GM21390 (cell line): ENCODE data around the gene RGS17.
"Not testable (repeated sequence)": the region's sequence is repeated elsewhere in the genome, so short reads cannot be mapped to it uniquely, and the experiment has no call there.

ENCODE experiments used
- ATAC-seq: cut with Tn5 transposase; IDR thresholded peaks from one replicate; pipeline ENCODE4 v1.9.1; 2021; ENCODE audit not compliant: unreplicated experiment

The RGS17 gene

GRCh38 chr6:153125032-153125431 is 6.0 kb downstream of the RGS17 start:
- ATAC-seq = no peak

GRCh38 chr6:153123801-153124200 is 7.3 kb downstream of the RGS17 start:
- ATAC-seq = no peak

DNA sequence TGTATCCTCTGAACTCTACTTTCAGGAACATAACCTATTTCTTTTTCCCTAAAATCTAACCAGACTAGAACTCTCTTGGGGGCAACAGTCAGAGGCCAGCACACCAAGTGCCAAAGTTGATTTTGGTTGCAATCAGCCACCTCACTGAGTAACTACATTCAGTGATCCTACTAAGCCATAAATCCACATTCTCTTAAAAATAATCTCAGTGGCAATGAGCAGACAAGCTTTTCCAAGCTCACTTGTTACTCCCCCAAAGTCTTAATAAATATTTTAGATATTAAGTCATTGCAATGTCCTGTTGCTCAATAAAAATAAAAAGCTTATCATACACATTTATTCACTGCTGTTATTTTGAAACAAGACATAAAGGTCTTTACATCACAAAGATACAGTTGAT is 9.8 kb downstream of the RGS17 start:
- ATAC-seq = no peak

GRCh38 chr6:153117986-153118879 is 12.8 kb downstream of the RGS17 start:
- peak; percentile 98 for ATAC-seq

GRCh38 chr6:153111082-153111481 is 20.0 kb downstream of the RGS17 start:
- not testable (repeated sequence) for ATAC-seq

DNA sequence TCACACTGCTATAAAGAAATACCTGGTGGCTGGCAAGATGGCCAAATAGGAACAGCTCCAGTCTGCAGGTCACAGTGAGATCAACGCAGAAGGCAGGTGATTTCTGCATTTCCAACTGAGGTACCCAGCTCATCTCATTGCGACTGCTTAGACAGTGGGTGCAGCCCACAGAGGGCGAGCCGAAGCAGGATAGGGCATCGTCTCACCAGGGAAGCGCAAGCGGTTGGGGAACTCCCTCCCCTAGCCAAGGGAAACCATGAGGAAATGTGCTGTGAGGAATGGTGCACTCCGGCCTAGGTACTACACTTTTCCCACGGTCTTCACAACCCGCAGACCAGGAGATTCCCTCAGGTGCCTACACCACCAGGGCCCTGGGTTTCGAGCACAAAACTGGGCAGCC is 20.5 kb downstream of the RGS17 start:
- not testable (repeated sequence) for ATAC-seq

- ATAC-seq = no peak
These were observed 22.8 kb downstream of the RGS17 start for GRCh38 chr6:153108315-153108714.

DNA sequence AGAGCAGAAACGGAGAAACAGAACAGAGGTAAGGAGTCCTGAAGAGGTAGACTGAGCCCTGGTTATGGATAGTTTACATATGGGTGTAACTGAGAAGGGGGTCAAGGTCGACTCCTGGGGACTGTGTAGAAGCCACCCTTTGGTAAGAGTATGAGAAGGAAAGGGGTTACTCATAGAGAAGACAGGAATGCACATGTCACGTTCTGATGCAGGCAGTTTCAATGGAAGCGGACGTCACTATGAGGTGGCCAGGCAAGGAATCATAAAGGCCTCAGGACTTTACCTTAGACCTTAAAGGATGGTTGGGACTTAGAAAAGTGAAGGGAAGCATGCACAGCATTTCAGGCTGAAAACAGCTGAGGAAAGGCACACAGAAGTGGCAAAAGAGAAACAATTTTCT is 25.1 kb downstream of the RGS17 start:
- ATAC-seq = no peak

- no peak for ATAC-seq
These were observed 26.9 kb downstream of the RGS17 start for GRCh38 chr6:153104220-153104619.

DNA sequence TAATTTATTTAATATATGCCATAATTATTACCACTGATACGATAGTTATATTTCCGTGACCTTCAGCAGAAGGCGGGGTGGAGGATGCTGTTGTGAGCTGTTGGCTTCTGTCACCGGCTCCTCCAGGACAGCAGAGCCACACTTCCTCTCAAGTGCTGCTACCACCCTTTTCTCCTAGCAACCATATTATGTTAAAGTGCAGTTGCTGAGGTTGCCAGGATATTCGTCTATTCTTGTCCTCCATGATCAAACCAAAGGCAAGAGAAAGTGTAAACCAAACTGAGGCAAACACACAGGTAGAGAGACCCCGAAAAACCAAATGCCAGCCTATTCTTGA is 27.8 kb downstream of the RGS17 start:
- no peak for ATAC-seq

GRCh38 chr6:153102605-153103318 is 28.3 kb downstream of the RGS17 start:
- no peak for ATAC-seq

GRCh38 chr6:153101461-153101860 is 29.6 kb downstream of the RGS17 start:
- ATAC-seq = no peak

- peak; percentile 78 for ATAC-seq
These were observed 31.4 kb downstream of the RGS17 start for GRCh38 chr6:153099636-153100035.

GRCh38 chr6:153096792-153097191 is 34.3 kb downstream of the RGS17 start:
- no peak for ATAC-seq

GRCh38 chr6:153096031-153096430 is 35.1 kb downstream of the RGS17 start:
- ATAC-seq = no peak

- ATAC-seq = peak; percentile 88
These were observed 38.7 kb downstream of the RGS17 start for GRCh38 chr6:153092082-153093013.

DNA sequence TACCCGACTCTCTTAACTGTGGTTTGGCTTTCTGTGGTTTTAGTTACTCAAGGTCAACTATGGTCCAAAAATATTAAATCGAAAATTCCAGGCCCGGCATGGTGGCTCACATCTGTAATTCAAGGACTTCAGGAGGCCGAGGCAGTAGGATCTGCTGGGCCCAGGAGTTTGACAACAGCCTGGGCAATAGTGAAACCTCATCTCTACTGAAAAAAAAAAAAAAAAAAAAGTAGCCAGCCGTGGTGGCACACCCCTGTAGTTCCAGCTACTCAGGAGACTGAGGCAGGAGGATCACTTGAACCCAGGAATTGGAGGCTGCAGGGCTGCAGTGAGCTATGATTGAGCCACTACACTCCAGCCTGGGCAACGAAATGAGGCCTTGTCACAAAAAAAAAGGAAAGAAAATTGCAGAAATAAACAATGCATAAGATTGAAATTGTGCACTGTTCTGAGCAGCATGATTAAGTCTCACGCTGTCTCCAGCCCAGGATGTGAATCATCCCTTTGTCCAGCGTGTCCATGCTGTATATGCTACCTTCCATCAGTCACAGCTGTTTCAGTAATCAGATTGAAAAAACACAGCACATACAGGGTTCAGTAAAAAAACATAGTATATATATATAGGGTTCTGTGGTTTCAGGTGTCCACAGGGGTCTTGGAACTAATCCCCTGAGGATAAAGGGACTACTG is 40.7 kb downstream of the RGS17 start:
- no peak for ATAC-seq

DNA sequence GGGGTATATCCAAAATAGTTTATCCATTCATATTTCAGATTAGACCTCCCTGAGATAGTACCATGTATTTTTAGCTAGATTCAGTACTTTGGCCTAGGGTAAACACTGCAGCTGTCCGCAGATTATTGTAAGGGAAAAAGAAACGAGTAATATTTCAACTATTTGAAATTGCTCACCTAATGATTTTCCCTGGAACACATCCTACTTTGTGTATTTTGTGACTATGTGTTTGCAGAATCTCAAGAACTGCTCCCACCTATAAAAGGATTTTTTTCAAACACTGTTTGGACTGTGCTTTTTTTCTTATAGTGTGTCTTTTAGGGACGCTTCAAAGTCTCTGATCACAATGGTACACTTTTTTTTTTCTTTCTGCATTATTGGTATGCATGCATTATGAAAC is 42.3 kb downstream of the RGS17 start:
- ATAC-seq = no peak

DNA sequence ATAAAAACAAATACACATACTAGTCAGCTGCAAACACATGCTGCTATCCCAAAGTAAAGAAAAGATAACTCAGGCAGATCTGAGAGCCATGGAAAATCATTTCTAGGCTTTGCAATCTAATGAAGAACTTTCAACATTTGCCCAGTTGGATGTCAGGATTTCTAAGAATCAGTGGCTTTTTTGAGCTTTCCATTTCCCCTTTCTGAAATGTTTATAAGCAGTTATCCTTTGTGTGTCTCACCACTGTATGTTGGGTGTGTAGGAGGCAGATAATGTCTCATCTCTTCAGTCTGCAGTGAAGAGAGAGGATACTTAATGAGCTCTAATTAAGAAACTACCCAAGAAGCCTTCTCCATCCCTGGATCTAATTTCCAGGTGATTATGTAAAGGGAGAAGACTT is 43.6 kb downstream of the RGS17 start:
- ATAC-seq = no peak

DNA sequence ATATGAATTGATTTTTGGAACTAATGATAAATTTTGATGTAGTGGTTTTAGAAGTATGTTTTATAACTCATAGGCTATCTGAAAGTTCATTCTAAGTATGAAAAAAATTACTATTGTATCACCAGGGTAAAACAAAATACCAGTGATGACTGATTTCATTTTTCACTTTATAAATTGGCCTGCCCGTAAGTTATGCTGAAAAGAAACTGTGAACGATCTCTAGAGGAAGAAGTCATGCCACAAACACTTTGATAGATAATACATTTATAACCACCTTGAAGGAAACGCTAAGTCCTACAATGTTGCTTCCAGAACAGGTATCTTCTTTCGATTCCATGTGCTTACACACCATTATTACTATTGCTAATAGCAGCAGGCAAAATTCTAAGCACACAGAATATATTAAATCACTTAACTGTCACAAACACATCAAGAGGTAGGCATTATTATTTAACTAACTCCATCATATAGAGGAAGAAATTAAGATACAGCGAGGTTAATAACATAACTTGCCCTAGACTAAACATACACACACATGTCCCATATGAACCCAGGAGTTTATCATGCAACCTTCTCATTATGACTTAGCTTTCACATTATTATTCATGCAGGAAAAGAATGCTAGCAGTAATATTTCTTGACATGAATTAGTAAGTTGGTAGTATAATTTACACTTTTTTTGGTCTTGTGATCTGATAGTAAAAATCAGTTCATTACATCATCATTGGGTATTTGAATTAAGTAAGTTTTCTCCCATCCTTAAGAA is 44.7 kb downstream of the RGS17 start:
- ATAC-seq = no peak
